GM12878 (cell line): Measurements from ENCODE around the gene GLB1L3. TPM values are rescaled to one million over a fixed set of nuclear protein-coding genes. Genes with fewer than 3 reads are reported as not detected.

Experiments used
- ATAC-seq: fragments of 200-7000 bp; cut with Tn5 transposase; 3 replicates; pipeline ENCODE4 v1.9.1; 2020; ENCODE audit warnings: mild to moderate bottlenecking, moderate library complexity
- BruUV-seq: library from RNA; stranded (reverse); fragments of 400-500 nt; replicated peaks from 2 replicates; lab custom pipeline; 2021; lab: Mats Ljungman, UMichigan
- CTCF ChIA-PET: fragments of 300-600 bp; sonication (Branson Sonifier 250); formaldehyde crosslinking; extraction: SDS; loops from one replicate; lab custom pipeline; 2021; ENCODE audit warnings: inconsistent platforms; lab: Yijun Ruan, JAX
- POLR2A ChIA-PET: fragments of 350-600 bp; formaldehyde crosslinking; extraction: SDS; loops from one replicate; lab custom pipeline; 2021; ENCODE audit warnings: inconsistent platforms; lab: Charles Lee
- RAD21 ChIA-PET: fragments of 300-600 bp; sonication (Branson Sonifier 250); formaldehyde crosslinking; loops from one replicate; lab custom pipeline; 2023; ENCODE audit warnings: antibody characterized with exemption; ENCODE audit not compliant: unreplicated experiment; lab: Charles Lee
- SMC1A ChIA-PET: fragments of 300-600 bp; sonication (Branson Sonifier 250); formaldehyde crosslinking; loops from one replicate; lab custom pipeline; 2023; ENCODE audit not compliant: unreplicated experiment, uncharacterized antibody; lab: Charles Lee
- DNase-seq: peaks from one replicate; pipeline ENCODE4 v3.0.0-alpha.2; 2011; ENCODE audit warnings: low read depth, low spot score
- FAIRE-seq: peaks from 3 replicates; lab custom pipeline; 2011; peaks lifted over from hg19 to GRCh38; lab: Jason Lieb, UNC
- H2AFZ ChIP-seq: 2 replicates; pipeline ENCODE4 v1.6.0; 2011; ENCODE audit warnings: low read depth, low read length, control low read depth; ENCODE audit not compliant: control insufficient read depth
- H3K27ac ChIP-seq: 2 replicates; pipeline ENCODE4 v1.5.1; 2011; ENCODE audit warnings: control low read depth; ENCODE audit not compliant: control insufficient read depth, insufficient read depth
- H3K27me3 ChIP-seq, 2 experiments: replicated peaks in 1 of 2; 2 replicates each; pipeline versions ENCODE4 v1.6.0 to v1.6.1; 2011; ENCODE audit warnings: low read length in 1 of 2; ENCODE audit not compliant: control insufficient read depth in 2 of 2, insufficient read depth in 2 of 2
- H3K36me3 ChIP-seq, 2 experiments: 2 replicates each; pipeline ENCODE4 v1.5.1; 2011; ENCODE audit warnings: low read length in 1 of 2; ENCODE audit not compliant: control insufficient read depth in 2 of 2, insufficient read depth in 2 of 2
- H3K4me1 ChIP-seq: 2 replicates; pipeline ENCODE4 v1.6.1; 2011; ENCODE audit warnings: mild to moderate bottlenecking, low read length, moderate library complexity, mixed read lengths; ENCODE audit not compliant: control insufficient read depth, insufficient read depth
- H3K4me2 ChIP-seq: 2 replicates; pipeline ENCODE4 v1.6.0; 2011; ENCODE audit warnings: control low read depth; ENCODE audit not compliant: control insufficient read depth, insufficient read depth
- H3K4me3 ChIP-seq: fragments of 200-600 bp; sonication (generic); 2 replicates; pipeline ENCODE4 v1.5.1; 2016
- H3K79me2 ChIP-seq: 2 replicates; pipeline ENCODE4 v1.6.0; 2011; ENCODE audit warnings: low read length; ENCODE audit not compliant: control insufficient read depth, insufficient read depth
- H3K9ac ChIP-seq: 2 replicates; pipeline ENCODE4 v1.8.0; 2011; ENCODE audit warnings: low read length, control low read depth, mixed read lengths; ENCODE audit not compliant: control insufficient read depth, insufficient read depth
- H3K9me3 ChIP-seq: replicated peaks from 3 replicates; pipeline ENCODE4 v1.5.1; 2011; ENCODE audit warnings: mild to moderate bottlenecking, low read length; ENCODE audit not compliant: control insufficient read depth, insufficient read depth
- H4K20me1 ChIP-seq: 2 replicates; pipeline ENCODE4 v1.6.0; 2011; ENCODE audit not compliant: control insufficient read depth, insufficient read depth
- ATF7 ChIP-seq: fragments of 450-650 bp; IDR thresholded peaks from 2 replicates; pipeline ENCODE4 v1.6.1; 2016; ENCODE audit warnings: low read depth, mild to moderate bottlenecking
- CBFB ChIP-seq: IDR thresholded peaks from 2 replicates; pipeline ENCODE4 v1.6.1; 2016; ENCODE audit warnings: antibody characterized with exemption, low read depth
- CHD2 ChIP-seq: IDR thresholded peaks from 2 replicates; pipeline ENCODE4 v1.6.1; 2011; ENCODE audit warnings: low read depth, low read length, improper control_type of control experiment, borderline replicate concordance
- USF1 ChIP-seq: IDR thresholded peaks from 2 replicates; pipeline ENCODE4 v1.6.1; 2011; ENCODE audit warnings: borderline replicate concordance, low read depth, mild to moderate bottlenecking, moderate library complexity, mixed read lengths, low read length; ENCODE audit not compliant: insufficient read depth; ENCODE audit errors: extremely low read length
- WGBS: methylation state at CpG from one replicate; pipeline ENCODE4 v1.1.6; 2016; ENCODE audit warnings: low lambda C conversion rate; ENCODE audit not compliant: insufficient replicate concordance, insufficient coverage; ENCODE audit errors: missing lambda C conversion rate; 5-methylcytosine and 5-hydroxymethylcytosine counted together
- in situ Hi-C: fragments of 300-500 bp; cut with MboI; formaldehyde crosslinking; loops from 9 replicates; pipeline ENCODE4 v1.14.3; 2018; ENCODE audit warnings: mixed read lengths
- intact Hi-C: fragments of 100-400 bp; cut with micrococcal nuclease; formaldehyde crosslinking; loops from one replicate; pipeline ENCODE4 v1.14.2; 2022; ENCODE audit not compliant: unreplicated experiment
- polyA plus RNA-seq, 11 experiments: library from polyadenylated mRNA; depleted of rRNA in 4 of 11; unstranded in 6 of 11; stranded (reverse) in 5 of 11; fragments of >200 nt; fragmentation: Nextera tagmentation in 4 of 11; fragmentation: Illumina TruSeq in 1 of 11; extraction: Ambion mirVana in 4 of 11; extraction: Trizol in 1 of 11; gene quantifications; 1 replicate in 1 of 11; 2 replicates in 10 of 11; pipeline versions ENCODE4 v1.2.1 to v1.2.3, GENCODE V29; 2011 to 2016; ENCODE audit warnings: inconsistent platforms in 2 of 11, missing spikeins in 2 of 11, low read depth in 1 of 11
- total RNA-seq, 4 experiments: library from RNA; depleted of rRNA in 3 of 4; stranded (reverse); fragments of >200 nt in 3 of 4; fragmentation: Illumina TruSeq in 1 of 4; extraction: Trizol in 1 of 4; gene quantifications; 2 replicates each; pipeline versions ENCODE4 v1.2.1 to v1.2.3, GENCODE V29; 2013 to 2021

The GLB1L3 gene
- total and polyA plus RNA-seq, 10 of the 15 experiments (the other 5 are each of a cell fraction or from before 2014, with no cell fraction given) = 0.53 to 2.9 (median 1.9) TPM; not detected in 1

- POLR2A ChIA-PET = no interaction called here
Observed at GRCh38 chr11:134266841-134267251, 9.3 kb upstream of the GLB1L3 start.

GRCh38 chr11:134267461-134267860 is 8.7 kb upstream of the GLB1L3 start:
- Histone ChIP-seq H3K4me1 (no peaks in the 10 kb centered on the region; the same call in 1 of the 2 replicates), H3K4me3 (no peak overlapping the region), H3K27ac (no peak overlapping the region), H3K9ac (no peak overlapping the region), H3K4me2 (no peak overlapping the region), H3K9me3 (no peaks in the 10 kb centered on the region), H2AFZ (no peak overlapping the region), H4K20me1 (no peaks in the 10 kb centered on the region), H3K79me2 (no peaks in the 10 kb centered on the region), H3K27me3 (no peaks in the 10 kb centered on the region), H3K36me3 (0 out of 4 replicates have a peak, but pooled peaks cover 0 to 3% of the 10 kb centered on the region in 2 experiments)
- no peak for TF ChIP-seq USF1
- no TSS peak for BruUV-seq
- RAD21 ChIA-PET = no interaction called here
- FAIRE-seq (no peak), DNase-seq (no peak), ATAC-seq (no peak)
- in situ Hi-C loops (no loop called here), intact Hi-C loops (no loop called here)
- WGBS = 72% methylated on average over 5 of the region's 5 CpGs
- POLR2A ChIA-PET = no interaction called here
- CTCF ChIA-PET = no interaction called here
- SMC1A ChIA-PET = no interaction called here

More at GRCh38 chr11:134266841-134267251, 9.3 kb upstream of the GLB1L3 start:
- H3K4me3 ChIP-seq = no peak overlapping the region
- H2AFZ ChIP-seq = no peak overlapping the region
- H3K9me3 ChIP-seq = no peaks in the 10 kb centered on the region
- TF ChIP-seq CBFB (no peak), ATF7 (no peak), CHD2 (no peak)
- H3K79me2 ChIP-seq = no peaks in the 10 kb centered on the region
- RAD21 ChIA-PET = no interaction called here
- ATAC-seq = no peak
- H3K9ac ChIP-seq = no peak overlapping the region
- SMC1A ChIA-PET = no interaction called here
- H4K20me1 ChIP-seq = no peaks in the 10 kb centered on the region
- CTCF ChIA-PET = no interaction called here
- intact Hi-C loops = no loop called here
- H3K4me1 ChIP-seq = no peaks in the 10 kb centered on the region; the same call in 1 of the 2 replicates
- 0 out of 4 replicates have a peak, but pooled peaks cover 0 to 3% of the 10 kb centered on the region in 2 experiments for H3K36me3 ChIP-seq
- H3K27me3 ChIP-seq = no peaks in the 10 kb centered on the region
- no peak overlapping the region for H3K4me2 ChIP-seq
- WGBS = 42% methylated on average over 3 of the region's 3 CpGs
- no peak for FAIRE-seq
- no TSS peak for BruUV-seq
- DNase-seq = no peak
- no peak overlapping the region for H3K27ac ChIP-seq
- in situ Hi-C loops = no loop called here
